DND-41 (cell line): ENCODE results near the gene TMEM255B.

Experiments
- EZH2 ChIP-seq: IDR thresholded peaks from 3 replicates; pipeline ENCODE4 v1.6.1; 2012; ENCODE audit warnings: borderline replicate concordance, low read depth, mild to moderate bottlenecking, moderate library complexity, low read length, inconsistent platforms; ENCODE audit not compliant: severe bottlenecking
- TF ChIP-seq, protein P1 (sequence below): IDR thresholded peaks from 2 replicates; pipeline ENCODE4 v1.5.1; 2012; ENCODE audit warnings: borderline replicate concordance, low read length, moderate library complexity, mild to moderate bottlenecking; ENCODE audit not compliant: poor library complexity, severe bottlenecking; ENCODE audit errors: extremely low read depth

DNA sequence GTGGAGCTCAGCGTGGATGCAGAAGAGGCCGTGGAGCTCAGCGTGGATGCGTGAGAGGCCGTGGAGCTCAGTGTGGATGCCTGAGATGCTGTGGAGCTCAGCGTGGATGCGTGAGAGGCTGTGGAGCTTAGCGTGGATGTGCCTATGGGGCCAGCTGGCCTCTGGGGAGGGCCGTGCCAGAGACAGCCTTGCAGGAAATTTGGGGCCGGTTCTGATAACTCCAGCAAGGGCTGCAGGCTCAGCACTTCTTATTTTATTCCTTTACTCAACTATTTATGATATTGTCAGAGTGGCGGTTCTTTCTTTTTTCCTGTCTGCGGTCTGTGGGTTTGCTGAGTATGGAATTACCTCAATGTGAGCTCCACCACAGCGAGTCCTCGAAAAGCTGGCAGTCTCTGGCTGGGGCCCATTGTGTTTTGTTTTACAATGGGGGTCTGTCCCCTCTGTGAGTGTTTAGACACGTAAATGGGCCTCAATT lies 17.8 kb upstream of the TMEM255B start:
- TF ChIP-seq, protein P1, sequence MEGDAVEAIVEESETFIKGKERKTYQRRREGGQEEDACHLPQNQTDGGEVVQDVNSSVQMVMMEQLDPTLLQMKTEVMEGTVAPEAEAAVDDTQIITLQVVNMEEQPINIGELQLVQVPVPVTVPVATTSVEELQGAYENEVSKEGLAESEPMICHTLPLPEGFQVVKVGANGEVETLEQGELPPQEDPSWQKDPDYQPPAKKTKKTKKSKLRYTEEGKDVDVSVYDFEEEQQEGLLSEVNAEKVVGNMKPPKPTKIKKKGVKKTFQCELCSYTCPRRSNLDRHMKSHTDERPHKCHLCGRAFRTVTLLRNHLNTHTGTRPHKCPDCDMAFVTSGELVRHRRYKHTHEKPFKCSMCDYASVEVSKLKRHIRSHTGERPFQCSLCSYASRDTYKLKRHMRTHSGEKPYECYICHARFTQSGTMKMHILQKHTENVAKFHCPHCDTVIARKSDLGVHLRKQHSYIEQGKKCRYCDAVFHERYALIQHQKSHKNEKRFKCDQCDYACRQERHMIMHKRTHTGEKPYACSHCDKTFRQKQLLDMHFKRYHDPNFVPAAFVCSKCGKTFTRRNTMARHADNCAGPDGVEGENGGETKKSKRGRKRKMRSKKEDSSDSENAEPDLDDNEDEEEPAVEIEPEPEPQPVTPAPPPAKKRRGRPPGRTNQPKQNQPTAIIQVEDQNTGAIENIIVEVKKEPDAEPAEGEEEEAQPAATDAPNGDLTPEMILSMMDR, result no peak
- TF ChIP-seq EZH2, result no peak
